ENCODE measurements around the gene MPPED1.

The MPPED1 gene

DNA sequence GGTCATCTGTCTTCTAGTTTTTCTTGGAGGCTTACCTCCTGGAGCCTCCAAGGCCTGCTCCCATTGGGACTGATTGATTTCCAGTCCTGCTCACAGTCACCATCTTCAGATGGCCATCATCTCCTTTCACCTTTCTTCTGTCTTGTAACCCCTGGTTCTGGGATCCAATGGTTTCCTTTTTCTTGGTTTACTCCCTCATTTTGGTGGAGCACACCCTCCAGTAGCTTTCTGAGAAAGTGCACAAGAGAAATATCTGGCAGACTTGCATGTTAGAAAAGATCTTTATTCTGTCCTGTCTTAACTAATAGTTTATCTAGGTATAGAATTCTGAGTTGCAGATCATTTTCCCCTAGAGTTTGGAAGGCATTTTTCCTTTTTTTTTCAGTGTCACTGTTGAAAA lies 50.9 kb downstream of the MPPED1 start:
- TF ChIP-seq, protein P1, sequence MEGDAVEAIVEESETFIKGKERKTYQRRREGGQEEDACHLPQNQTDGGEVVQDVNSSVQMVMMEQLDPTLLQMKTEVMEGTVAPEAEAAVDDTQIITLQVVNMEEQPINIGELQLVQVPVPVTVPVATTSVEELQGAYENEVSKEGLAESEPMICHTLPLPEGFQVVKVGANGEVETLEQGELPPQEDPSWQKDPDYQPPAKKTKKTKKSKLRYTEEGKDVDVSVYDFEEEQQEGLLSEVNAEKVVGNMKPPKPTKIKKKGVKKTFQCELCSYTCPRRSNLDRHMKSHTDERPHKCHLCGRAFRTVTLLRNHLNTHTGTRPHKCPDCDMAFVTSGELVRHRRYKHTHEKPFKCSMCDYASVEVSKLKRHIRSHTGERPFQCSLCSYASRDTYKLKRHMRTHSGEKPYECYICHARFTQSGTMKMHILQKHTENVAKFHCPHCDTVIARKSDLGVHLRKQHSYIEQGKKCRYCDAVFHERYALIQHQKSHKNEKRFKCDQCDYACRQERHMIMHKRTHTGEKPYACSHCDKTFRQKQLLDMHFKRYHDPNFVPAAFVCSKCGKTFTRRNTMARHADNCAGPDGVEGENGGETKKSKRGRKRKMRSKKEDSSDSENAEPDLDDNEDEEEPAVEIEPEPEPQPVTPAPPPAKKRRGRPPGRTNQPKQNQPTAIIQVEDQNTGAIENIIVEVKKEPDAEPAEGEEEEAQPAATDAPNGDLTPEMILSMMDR (IDR thresholded peaks at IDR 0.05; ENCODE audit: low read length, missing control alignments) = no peak
- no peak for DNase-seq (ENCODE audit: low read depth)
- H3K4me3 ChIP-seq (replicated peaks; ENCODE audit: low read depth, low read length) = no peak overlapping the region

DNA sequence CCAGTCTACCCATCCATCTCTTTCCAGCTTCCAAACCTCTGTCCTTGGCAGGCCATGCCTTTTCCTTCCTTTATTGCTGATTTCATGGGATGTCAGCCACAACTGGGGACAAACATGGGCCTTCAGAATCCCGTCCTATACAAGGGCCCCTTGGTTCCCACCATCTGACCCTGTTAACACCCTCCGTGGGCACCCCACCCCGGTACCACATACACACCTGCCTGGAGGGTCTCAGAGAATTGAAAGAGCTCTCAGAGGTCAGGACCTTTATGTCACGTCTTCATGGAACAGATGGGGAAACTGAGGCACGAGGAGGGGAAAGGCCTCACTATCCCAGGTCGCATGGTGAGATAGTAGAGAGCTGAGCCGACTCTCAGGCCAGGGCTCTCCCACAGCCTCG lies 53.0 kb downstream of the MPPED1 start:
- no peak overlapping the region for H3K4me3 ChIP-seq (replicated peaks; ENCODE audit: low read depth, low read length)
- DNase-seq (ENCODE audit: low read depth) = no peak
- TF ChIP-seq, protein P1 (IDR thresholded peaks at IDR 0.05; ENCODE audit: low read length, missing control alignments) = no peak

DNA sequence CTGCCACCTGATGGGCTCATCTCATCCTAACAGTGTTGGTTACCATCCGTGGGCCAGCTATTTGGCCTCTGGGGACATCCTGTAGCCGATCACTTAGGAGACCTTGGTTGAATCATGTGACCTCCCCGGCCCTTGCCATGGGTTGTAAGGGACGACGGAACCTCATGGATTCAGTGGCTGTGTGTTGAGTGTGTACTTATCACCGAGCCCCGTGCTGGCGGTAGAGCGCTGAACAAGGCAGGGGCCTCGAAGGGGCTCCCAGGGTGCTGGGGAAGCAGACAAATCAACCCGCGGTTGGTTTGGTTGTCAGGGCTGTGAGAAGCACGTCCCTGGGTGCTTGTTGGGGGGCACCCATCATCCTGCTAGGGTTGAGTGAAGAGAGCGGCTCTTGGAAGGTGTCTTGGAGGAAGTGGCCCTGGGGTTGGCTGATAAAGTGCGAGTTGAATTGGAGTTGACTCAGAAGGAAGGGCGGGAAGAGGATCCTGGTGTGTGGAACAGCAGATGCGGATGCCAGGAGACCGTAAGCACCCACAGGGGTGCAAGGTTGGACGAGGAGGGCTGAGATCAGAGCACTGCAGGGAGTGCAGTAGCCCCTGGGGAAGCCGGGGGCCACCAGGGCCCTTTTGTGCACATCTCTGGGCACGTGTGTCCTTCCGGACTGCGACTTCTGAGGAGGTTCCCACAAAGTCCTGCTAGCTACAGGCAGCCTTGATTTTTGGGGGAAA lies 53.6 kb downstream of the MPPED1 start:
- TF ChIP-seq, protein P1 (IDR thresholded peaks at IDR 0.05; ENCODE audit: low read length, missing control alignments) = no peak
- no peak overlapping the region for H3K4me3 ChIP-seq (replicated peaks; ENCODE audit: low read depth, low read length)
- DNase-seq (ENCODE audit: low read depth) = no peak

DNA sequence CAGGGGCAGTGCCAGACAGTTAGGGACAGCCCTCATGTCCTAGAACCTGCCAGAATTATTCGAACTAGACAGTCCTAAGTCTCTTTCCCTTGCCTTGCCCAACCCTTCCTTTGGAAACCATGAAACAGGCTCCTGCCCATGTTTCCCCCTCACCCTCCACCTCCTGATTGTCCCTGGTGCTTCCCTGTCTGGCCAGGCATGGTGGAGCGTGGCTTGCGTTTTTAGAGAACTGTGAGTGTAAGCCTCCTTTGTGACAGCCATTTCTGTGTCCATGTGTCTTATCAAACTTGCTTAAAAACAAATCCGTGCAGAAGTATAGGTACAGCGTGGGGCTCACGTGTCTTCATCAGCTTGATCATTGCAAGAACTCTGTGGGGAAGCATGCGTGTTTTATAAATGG lies 54.9 kb downstream of the MPPED1 start:
- TF ChIP-seq, protein P1 (IDR thresholded peaks at IDR 0.05; ENCODE audit: low read length, missing control alignments) = no peak
- no peak for DNase-seq (ENCODE audit: low read depth)
- H3K4me3 ChIP-seq (replicated peaks; ENCODE audit: low read depth, low read length) = no peak overlapping the region

DNA sequence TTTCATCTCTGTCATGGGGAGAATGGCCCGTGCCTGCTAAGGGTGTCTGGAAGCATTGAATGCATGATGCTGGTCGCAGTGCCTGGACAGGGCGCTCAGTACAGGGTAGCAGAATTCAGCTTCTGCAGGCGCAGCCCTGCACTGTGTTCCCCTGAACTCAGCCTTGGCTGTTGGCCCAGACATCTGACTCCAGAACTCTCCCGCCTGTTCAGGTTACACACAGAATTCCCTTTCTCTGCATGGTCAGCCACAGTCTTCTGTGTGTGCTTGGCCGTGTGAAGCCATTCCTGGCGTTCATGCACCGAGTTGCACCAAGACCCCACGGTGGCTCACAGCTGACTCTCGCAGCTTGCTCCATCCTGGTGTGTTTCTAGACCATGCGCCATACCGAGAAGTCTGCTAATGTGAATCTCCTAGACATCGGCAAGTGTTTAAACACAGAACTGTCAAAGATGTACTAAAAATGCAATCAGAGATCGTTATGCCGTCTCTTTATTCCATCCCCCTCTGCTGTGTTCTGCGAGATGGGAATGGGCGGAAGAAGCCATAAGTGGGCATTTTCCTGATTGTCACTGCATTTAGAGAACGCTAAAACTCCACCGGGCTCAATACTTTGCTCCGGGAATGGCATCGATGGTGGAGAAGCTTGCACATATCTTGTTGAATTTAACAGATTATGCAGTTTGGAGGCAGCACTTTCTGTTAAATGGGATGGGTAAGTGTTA lies 55.6 kb downstream of the MPPED1 start:
- no peak for DNase-seq (ENCODE audit: low read depth)
- no peak overlapping the region for H3K4me3 ChIP-seq (replicated peaks; ENCODE audit: low read depth, low read length)
- TF ChIP-seq, protein P1 (IDR thresholded peaks at IDR 0.05; ENCODE audit: low read length, missing control alignments) = no peak

DNA sequence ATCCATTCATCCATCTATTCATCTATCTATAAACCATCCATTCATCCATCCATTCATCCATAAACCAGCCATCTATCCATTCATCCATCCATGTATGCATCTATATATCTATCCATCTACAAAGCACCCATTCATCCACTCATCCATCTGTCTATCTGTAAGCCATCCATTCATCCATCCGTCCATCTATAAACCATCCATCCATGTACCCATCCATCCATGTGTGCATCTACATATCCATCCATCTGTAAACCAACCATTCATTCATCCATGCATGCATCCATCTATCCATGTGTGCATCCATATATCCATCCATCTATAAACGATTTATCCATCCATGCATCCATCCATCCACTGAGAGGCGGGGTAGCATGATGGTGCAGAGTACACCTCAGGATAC lies 58.4 kb downstream of the MPPED1 start:
- DNase-seq (ENCODE audit: low read depth) = no peak
- TF ChIP-seq, protein P1 (IDR thresholded peaks at IDR 0.05; ENCODE audit: low read length, missing control alignments) = no peak

More for the DNA sequence above, 58.4 kb downstream of the MPPED1 start:
- no peak overlapping the region for H3K4me3 ChIP-seq (replicated peaks; ENCODE audit: low read depth, low read length)
